Kidney glomerular epithelial cell (primary cell): ENCODE results near the gene PEAR1.

Experiments used
- DNase-seq: peaks from one replicate; lab custom pipeline; 2025; lab: John Stamatoyannopoulos, UW

The PEAR1 gene

DNA sequence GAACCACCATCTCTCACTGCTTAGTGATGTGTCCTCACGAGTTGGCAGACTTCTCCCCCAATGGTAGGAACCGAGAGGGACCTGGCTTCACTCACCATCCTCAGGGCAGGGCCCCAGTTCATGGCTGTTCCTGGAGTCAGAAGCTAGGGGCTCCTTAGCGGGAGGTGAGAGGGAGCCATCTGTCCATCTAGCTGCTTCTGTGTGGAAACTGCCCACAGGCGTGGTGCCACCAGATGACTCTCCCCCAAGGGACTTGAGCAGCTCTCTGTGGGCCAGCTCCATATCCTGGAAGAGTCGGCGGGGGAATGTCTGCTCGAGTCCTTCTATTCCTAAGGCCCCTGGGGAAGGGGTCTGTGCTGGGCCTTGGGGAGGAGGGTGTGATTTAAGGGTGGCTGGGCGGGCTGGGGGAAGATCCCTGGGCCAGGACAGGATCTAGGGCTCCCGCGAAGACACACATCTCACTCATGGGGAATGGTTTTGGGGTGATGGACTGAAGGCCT is 43.3 kb downstream of the PEAR1 start:
- DNase-seq: no peak

DNA sequence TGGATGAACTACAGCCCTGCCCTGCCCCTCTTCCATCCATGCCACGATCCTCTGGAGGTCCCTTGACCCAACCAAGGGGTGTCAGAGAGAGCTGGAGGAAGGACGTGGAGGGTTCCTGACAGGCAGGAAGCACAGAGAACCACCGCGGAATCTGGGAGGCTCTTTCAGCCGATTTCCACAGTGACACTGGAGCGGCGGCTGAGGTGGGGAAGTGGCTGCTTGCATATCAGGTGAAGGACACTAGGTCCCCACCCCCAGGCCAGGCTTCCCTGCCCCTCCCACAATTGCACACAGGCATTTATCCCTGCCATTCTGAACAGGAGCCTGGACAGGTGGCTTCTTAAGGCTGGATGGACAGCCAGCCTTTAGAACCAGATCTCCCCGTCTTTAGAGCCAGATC is 44.4 kb downstream of the PEAR1 start:
- no peak for DNase-seq

DNA sequence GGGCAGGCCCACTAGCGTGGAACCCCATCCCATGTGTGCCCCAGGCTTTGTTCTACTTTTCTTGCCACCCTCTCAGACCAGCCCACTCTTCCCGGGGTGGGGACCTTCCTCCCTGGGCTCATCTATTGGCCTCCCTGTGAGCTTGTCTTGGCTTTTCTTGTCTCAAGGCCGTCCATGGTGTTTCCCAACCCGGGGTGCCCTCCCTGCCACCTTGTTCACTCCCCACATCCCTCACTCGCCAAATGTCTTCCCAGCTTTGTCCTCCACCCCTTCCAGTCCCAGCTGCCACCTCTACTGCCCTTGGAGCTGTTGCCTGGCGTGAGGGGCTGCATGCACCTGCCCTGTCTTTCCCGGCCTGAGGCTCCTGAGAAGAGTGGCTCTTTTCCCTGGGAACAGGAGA is 45.3 kb downstream of the PEAR1 start:
- DNase-seq: no peak

DNA sequence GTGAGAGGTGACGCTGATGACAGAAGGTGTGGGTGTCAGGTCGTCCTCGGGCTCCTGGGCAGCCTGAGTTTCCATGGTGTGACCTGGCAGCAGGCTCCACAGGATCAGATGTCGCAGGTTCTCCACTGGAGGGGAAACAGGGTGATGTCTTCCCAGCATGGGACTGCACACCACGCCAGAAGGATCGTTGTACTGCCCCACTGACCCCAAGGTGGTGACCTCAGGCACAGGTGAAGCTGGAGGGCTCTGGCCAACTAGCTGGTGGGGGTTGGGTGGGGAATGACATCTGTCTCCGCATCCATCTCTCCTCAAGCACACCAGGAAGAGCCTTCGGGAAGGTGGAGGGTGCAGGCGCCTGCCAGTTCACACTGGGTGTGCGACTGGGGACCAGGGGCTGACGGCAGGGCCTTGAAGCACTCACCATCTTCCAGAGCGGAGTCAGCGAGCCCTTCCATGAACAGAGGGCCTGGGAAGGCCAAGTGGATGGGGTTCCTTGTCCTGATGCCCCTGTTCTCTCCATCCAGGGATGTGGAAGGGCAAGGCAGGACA is 46.3 kb downstream of the PEAR1 start:
- DNase-seq: no peak

DNA sequence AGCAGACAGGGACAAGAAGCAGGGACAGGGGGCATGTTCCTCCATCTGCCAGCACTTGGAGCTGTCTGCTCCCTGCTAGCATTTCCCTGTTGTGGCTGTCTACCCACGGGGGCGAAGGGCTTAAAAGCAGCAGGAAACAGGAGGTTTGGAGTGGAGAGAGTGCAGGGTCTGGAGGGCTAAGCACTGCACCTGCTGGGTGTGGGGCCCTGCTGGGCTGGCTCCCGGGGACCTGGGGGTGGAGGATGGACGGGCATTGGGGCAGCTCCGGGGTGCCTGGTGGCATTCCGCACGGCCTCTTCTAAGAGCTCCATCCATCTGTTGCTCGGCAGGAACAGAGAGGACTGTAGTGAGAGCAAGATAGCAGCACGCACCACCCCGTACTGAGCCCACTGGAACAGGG is 48.2 kb downstream of the PEAR1 start:
- DNase-seq: no peak

DNA sequence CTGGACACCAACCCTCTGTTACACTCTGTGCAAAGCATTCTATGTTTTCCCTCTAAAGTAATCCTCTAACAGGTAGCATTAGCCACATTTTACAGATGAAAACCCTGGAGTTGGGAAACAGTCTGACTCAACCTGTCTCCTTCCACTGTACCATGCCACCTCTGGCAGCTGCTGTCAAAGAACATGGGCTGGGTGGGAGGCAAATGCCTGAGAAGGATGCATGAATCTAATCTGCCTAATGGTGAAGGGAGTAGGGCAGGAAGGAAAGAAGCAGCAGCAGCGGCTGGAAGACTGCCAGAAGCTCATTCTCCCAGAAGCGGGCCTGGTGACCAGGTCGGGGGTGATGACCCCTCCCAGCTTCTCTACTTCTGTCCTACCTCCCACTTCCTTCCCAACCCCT is 48.7 kb downstream of the PEAR1 start:
- no peak for DNase-seq

DNA sequence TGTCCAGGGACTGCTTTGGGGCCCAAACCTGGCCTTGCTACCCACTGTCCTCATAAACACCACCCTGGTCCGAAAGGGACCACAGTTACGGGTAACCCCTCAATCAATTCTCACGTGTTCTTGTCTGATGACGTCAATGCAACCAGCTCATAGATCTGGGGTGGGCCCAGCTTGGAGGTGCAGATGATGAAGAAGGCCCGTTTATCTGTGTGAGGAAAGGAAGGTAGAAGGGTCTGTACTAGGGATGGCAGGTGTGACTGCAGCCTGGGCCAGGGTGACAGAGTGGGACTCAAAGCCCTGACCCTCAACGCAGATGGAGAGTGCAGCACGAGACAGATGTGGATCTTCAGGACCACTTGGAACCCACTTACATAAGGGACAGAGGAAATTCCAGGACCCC is 49.1 kb downstream of the PEAR1 start:
- no peak for DNase-seq

DNA sequence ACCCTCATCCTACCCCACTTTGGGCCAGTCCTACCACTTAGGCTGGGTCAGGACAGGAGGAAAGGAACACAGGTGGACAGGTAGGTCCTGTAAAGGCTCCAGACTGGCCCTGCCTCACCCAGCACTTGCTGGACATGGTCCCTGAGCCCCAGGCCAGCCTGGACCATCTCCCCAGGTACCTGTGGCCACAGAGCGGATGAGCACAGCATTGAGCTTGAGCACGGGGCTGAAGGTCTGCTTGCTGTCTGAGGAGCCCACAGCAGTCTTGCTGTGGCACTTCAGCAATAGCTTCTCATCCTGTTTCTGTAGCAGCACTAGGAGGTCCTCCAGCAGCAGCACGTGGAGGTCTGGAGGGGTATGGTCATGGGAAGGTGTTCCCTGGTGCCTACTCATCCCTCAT is 50.2 kb downstream of the PEAR1 start:
- DNase-seq: no peak

DNA sequence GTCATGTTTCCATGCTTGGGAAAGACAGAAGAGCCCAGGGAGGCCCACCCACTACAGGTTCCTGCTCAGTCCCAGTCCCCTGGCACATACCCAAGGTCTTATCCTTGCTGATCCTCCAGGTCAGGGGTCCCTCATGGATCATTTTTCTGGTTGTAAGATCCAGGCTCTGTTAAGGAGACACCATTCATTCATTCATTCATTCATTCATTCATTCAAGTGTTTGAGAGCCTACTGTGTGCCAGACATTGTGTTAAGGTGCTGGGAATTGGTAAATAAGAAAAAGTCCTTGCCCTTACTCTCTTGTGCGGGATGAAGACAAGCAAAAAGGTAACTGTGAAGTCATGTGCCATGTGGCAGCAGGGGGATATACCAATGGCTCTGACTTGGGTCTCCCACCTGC is 50.8 kb downstream of the PEAR1 start:
- no peak for DNase-seq

DNA sequence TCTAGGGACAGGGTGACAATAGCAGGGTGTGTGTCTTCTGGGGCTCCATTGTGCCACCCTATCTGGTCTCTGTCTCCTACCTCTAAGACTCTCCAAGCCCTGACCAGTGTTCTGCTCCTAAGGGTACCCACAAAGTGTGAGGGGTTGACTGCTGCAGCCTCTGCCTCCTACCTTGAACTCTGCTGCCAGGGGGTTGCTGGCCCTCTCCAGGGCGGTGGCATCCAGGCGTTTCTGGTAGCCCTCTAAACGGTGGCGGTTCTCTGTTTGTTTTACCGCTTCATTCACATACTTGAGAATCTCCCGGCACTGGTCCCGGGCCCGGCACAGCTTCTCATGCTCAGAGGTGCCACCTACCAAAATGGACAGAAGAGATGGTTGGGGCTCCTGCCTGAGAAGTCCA is 51.3 kb downstream of the PEAR1 start:
- DNase-seq: no peak

DNA sequence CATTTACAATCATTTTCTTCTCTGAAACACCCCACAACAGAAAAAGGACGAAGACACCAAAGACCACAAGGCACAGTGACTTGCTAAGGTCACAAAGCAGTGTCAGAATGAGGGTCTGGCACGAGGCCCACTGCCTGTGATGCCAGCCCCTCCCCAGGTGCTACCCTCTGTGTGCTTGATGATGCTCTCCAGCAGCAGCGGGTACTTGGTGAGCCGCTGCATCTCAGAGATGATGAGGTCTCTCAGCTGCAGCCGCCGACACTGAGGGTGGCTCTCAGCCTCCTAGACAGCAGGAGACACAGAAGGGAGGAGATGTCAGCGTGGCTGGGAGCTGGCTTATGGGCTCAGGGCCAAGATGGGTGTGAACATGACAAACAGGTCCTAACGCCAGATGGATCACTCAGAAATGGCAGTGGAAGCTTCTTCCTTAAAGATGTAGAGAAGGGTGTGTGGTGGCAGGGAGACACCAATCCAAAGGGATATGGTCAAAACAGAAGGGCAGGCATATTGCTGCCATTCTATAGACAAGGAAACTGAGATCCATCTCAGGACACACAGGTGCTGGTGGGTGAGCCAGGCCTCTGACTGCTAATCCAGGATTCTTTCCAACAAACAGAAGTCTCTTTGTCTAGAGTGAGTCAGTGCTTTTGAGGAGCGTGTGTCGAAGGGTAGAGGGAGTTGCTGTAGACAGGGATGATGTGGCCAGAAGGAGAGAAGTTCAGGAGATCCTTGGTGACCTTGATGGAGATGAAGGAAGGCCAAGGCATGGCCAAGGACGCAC is 52.6 kb downstream of the PEAR1 start:
- no peak for DNase-seq

DNA sequence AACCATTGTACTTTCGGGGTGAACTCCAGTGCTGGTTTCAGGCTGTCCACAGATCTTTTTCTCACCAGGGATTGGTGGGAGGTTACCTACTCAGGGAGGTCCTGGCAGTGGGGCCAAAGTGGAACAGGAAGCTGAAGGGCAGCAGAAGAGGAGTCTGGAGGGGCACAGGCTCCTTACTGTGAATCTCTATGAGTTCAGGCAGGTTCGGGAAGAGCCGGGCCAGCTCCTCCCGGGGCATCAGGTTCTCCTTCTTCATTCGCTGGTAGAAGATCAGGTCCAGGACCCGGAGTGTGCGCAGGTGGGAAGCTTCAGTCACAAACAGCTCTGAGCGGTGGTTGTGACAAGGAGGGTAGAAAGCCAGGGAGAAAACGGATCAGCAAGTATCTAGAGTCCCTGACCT is 53.6 kb downstream of the PEAR1 start:
- no peak for DNase-seq

DNA sequence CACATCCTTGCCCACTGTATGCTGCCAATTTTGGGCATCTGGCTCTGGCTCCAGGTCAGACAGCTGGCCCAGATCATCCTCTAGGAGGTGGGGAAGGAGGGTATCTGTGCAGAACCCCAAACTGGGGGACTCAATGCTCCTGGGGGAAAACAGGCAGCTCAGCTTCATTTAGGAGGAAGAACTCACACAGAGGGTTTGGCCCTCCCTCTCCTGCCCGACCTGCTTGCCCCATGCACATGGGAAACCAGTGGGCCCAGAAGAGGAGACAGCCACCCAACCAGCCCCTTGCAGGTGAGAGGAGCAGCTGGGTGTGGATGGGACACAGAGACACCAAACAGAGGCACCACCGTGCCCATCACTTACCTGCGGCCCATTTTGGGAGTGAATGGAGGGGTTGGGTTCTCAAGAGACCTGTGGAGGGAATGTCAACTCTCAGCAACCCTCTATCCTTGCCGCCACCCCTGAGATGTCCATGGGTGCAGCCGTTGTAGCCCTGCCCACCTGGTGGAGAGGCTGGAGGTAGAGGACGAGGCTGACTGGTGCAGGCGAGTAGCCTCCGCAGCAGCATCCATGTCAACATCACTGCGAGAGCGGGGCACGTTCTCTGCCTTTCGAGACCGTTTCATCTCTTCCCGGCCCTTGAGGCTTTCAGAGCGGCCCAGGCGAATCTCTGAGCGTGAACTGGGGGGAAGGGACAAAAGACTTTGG is 54.5 kb downstream of the PEAR1 start:
- no peak for DNase-seq

DNA sequence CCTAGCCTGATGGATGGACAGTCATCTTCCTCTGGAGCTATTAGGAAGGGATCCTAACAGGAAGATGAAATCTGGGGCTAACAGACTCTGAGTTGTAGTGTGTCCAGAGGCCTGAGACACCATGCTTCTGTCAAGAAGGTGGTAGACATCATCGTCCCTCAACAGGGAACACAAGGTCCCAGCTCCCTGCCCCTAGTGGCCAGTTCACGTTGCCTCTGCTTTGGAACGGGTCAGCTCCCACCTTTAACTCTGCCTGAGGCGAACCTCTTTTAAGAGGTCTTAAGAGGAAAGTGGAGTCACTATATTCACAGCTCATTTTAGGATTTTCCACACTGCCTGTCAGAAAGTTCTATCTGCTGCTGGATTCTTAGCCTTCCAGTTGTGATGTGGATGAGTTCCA is 55.2 kb downstream of the PEAR1 start:
- DNase-seq: no peak

DNA sequence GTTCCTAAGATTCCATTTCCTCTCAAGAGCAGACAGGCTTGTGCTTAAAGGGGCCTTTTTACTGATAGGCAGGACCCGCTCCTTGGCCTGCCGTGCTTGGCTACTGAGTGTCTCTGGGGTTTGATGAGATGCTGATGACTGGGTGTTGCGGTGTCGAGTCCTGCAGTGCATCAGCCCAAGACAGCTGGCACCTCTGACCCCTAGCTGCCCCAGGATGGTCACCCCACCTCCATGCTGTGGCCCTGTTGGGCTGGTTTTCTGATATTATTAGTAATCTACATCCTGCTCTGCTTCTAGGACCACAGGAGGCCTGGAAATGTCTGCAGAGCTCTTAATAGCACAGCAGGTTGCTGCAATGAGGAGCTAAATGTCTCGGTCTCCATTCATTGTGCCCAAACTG is 55.6 kb downstream of the PEAR1 start:
- DNase-seq: no peak

DNA sequence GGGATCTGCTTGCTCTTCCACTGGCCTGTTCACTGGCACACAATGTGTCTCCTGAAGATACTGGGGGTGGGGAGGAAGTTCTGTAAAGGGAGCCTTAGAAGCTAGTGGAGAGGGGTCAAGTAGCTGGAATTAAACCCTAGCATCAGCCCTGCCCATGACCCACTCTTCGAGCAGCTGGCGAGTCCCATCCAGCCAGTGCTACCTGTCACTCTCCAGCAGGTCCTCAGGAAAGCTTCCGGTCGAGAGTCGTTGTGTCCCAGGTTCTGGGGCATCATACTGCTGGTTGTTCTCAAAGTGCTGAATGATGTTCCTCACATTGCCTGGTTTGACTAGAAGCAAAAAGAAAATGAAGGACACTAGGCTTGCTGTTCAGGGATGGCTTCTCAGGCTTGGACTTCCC is 57.9 kb downstream of the PEAR1 start:
- DNase-seq: no peak

DNA sequence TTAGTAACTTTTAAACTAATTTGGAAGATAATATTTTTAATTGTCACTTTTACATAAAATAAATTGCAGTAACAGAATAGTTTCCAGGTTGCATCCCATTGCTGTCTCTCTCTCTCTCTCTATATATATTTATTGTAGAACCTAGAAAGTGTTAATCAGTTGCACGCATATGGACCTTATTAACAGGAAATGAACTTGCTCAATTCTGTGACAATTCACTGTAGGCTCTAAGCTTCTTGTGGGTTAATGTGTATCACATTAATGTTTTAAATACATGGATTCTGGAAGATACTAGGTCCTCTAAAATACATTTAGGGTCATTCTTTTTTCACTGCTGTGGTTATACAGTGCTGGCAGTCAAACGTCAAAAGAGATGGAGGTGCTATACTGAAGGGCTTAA is 60.1 kb downstream of the PEAR1 start:
- no peak for DNase-seq

DNA sequence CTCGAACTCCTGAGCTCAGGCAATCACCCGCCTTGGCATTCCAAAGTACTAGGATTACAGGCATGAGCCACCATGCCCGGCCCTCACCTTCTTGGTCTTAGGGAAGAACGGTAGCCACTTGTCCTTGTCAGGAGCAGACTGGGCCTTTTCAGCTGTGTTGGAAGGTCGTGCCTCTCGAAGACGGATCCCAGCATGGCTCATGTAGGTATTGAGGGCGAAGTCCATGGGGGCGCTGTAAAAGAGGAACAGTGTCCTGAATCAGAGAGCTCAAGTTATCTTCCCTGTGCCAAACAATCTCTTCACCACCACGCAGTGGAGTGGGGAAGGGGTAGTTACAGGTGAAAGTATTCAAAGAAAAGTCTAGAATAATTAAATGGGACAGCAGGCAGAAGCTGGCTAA is 62.8 kb downstream of the PEAR1 start:
- DNase-seq: no peak

DNA sequence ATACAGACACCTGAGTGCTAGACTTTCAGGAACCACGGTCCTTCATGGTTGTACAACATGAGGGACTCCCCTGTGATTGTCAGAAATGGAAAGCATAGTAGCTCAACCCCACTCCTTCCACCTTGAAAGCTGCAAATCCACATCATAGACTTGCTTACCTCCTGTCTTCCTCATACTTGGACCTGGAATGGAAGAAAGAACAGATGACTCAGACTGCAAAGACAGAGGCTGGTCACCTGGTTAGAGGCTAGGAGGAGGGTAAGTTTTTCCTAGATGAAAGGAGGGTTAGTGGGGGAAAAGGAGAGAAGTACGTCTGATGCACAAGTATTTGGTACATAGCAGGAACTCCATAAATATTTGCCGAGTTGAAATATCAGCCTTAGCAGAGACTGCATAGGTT is 64.1 kb downstream of the PEAR1 start:
- DNase-seq: no peak

DNA sequence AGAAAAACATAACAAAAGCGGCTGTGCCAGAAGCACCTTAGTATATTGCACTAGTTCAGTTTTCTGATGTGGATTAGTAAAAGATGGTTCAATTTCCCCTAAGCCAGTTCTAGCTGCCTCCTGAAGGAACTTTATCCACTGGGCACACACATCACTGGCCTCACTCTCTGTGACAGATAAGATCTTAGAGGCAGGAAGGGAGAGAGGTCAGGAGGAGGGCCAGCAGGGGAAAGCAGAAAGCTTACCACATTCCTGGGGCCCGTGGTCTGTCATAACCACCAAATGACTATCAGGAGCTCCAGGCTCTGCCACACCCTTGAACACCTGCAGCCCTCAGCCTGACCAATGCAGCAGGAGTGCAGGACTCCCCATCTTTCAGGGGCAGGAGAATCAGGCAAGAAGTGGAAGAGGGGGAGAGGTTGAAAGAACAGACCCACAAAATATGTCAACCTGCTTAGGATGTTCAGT is 64.8 kb downstream of the PEAR1 start:
- DNase-seq: no peak

DNA sequence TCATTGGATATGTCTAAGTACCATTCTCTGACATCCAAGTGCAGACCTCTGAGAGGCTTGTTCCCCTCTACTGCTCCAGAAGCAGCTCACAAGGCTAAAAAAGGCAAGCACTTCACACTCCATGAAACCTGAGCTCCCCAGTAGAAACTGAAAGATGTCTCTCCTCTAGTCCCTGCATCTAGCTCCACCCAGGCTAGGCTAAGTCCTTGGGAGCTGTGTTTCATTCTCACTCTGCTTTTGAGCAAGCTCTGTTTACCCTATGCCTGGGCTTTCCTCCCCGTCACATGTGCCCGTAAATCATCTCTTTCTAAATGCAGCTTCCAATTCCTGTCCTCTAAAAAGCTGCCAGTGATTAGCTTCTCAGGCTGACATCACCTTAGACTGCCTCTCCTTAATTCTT is 65.9 kb downstream of the PEAR1 start:
- peak; percentile 0 for DNase-seq

DNA sequence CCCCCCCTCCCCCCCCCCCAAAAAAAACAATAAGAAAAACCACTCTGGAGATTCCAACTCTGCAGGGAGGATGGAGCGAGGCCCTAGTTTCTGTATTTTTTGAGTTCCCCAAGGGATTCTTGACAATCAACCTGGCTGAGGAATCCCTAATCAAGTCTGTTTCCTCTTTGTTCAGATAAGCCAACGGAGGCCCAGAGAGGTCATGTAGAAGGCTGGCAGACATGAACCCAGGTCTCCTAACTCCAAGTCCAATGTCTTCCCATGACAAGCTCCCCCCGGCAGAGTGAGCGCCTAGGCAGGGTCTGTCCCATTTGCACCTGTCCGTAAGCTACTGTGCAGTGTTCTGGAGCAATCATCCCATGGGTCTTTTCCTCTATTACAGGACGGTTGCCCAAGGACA is 66.4 kb downstream of the PEAR1 start:
- no peak for DNase-seq

DNA sequence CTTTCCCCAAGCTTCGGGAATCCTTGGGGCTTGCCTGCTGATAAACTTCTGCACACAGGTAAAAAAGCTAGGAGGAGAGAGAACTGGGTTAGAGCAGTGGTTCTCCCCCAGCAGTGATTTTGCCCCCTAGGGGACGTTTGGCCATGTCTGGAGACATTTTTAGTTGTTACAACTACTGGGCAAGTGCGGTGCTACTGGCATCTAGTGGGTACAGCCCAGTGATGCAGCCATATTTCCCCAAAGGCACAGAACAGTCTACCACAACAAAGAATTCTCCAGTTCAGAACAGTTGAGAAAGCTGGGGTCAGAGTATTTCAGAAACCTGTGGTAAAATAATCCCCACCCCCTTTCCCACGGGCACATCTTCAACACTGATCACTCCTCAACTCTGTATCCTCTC is 68.2 kb downstream of the PEAR1 start:
- no peak for DNase-seq
